HUES48 (cell line): ENCODE results near the gene GBX2.

Experiments
- H3K27ac ChIP-seq: one replicate; pipeline ENCODE4 v1.7.0; 2013; ENCODE audit warnings: low read depth, low read length, inconsistent platforms
- H3K27me3 ChIP-seq: 2 replicates; pipeline ENCODE4 v1.6.1; 2013; ENCODE audit warnings: mild to moderate bottlenecking, low read length; ENCODE audit not compliant: control insufficient read depth, insufficient read depth
- H3K36me3 ChIP-seq: 2 replicates; pipeline ENCODE4 v1.6.1; 2013; ENCODE audit warnings: low read length; ENCODE audit not compliant: control insufficient read depth, insufficient read depth
- H3K4me1 ChIP-seq: 2 replicates; pipeline ENCODE4 v1.6.1; 2013; ENCODE audit warnings: mild to moderate bottlenecking, low read length; ENCODE audit not compliant: control insufficient read depth, insufficient read depth
- H3K4me3 ChIP-seq: 2 replicates; pipeline ENCODE4 v1.5.1; 2013; ENCODE audit warnings: mild to moderate bottlenecking, low read depth, low read length
- H3K9ac ChIP-seq: 2 replicates; pipeline ENCODE4 v1.6.1; 2013; ENCODE audit warnings: mild to moderate bottlenecking, low read depth, low read length, moderate library complexity
- H3K9me3 ChIP-seq: 2 replicates; pipeline ENCODE4 v1.6.1; 2013; ENCODE audit warnings: low read length; ENCODE audit not compliant: control insufficient read depth, insufficient read depth

The GBX2 gene

DNA sequence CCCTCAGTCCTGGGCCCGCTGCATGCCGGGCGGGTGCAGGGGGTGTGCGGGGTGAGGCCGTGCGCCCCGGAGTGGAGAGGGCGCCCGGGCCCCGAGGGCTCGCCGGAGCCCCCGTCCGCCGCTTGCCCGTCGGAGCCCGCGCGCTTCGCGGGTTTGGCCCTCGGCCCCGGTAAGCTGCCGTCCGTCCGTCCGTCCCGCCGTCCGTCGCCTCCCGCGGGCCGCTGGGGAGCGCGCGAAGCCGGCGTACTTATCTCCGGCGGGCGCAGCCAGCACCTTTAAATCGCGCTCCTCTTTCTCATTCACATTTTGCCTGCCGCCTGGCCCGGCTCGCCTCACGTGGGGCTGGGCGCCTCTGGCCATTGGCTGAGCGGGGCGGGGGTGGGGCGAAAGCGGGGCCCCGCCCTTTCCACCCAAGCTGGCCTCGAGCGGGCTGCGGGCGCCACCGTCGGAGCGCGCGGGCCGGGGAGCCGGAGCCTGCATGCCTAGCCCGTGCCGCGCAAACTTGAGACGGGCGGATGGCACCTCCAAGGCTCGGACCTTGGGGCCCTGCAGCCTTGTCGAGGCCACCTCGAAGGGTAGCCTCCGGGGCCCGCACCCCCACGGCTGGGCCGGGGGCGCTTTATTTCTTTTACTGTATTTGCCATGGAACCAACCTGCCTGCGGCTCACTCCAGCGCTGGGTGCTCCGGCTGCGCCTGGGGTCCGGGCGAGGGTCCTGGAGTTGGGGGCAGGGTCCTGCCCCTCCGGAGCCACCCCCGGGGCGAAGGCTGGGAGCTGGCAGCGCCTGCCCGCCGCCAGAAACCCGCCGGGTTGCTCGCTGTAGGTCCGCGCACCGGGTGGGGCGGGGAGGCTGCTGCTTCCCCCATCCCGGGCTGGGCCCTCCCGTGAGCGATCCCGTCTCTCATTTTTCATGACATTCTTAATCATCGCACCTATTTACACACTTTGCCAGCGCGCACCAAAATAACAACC is at the start of gene GBX2:
Gene GBX2, minus strand, starts transcription at position 277 of the 971 bp plus-strand sequence. CDS start 415 bp downstream, outside the sequence.
- Histone ChIP-seq H3K9me3 (no peaks in the 10 kb centered on the region), H3K4me1 (peaks cover 52% of the 10 kb centered on the region), H3K36me3 (no peaks in the 10 kb centered on the region), H3K4me3 (peak within 1 kb of the TSS; percentile 61), H3K9ac (no peak within 1 kb of the TSS), H3K27ac (no peak within 1 kb of the TSS), H3K27me3 (peaks cover 100% of the 10 kb centered on the region)

DNA sequence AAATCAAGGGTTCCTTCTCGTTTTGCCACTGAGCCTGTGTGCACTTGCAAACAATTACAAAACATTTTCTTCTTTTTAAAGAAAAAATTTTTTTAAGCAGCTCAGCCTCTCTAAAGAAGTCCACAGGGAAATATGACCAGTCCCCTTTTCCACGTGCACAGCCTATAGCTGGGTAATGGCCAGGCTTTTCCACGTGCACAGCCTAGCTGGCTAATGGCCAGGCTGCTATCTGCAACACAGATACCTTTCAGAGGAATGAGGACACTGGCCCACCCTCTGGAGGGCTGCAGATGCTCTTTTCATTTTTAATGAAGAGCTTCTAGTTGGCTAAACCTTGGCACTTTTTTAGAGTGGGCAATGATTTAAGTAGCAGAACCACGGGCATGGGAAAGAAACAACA is 49.7 kb upstream of the GBX2 start:
- Histone ChIP-seq H3K9ac (no peak overlapping the region), H3K4me3 (no peak overlapping the region), H3K36me3 (no peaks in the 10 kb centered on the region), H3K9me3 (no peaks in the 10 kb centered on the region), H3K27me3 (no peaks in the 10 kb centered on the region), H3K4me1 (no peaks in the 10 kb centered on the region), H3K27ac (no peak overlapping the region)

DNA sequence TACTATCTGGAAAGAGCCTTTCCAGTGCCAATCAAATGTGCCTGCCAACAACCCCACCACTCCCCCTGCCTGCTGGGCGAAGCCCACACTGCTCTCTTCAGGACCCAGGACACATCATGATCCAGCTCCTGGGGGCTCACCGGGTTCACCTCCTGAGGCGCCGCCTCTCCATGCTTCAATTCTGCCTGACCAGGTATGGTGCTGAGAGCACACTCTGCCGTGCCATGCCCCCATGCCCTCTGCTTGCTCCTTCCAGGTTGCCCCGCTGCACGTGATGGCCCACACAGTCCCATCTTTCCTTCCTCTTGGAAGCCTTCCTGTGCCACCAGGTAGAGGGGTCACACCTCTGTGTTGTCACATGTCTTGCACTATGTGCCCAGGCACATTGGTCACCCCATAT is 48.5 kb upstream of the GBX2 start:
- H3K4me3 ChIP-seq = no peak overlapping the region
- no peaks in the 10 kb centered on the region for H3K36me3 ChIP-seq
- H3K27me3 ChIP-seq = no peaks in the 10 kb centered on the region
- H3K9ac ChIP-seq = no peak overlapping the region
- no peak overlapping the region for H3K27ac ChIP-seq
- no peaks in the 10 kb centered on the region for H3K9me3 ChIP-seq
- H3K4me1 ChIP-seq = no peaks in the 10 kb centered on the region

GRCh38 chr2:236215761-236216333 is 47.7 kb upstream of the GBX2 start:
- Histone ChIP-seq H3K27me3 (no peaks in the 10 kb centered on the region), H3K4me1 (no peaks in the 10 kb centered on the region), H3K4me3 (no peak overlapping the region), H3K9me3 (no peaks in the 10 kb centered on the region), H3K27ac (no peak overlapping the region), H3K36me3 (no peaks in the 10 kb centered on the region), H3K9ac (no peak overlapping the region)

GRCh38 chr2:236215196-236215595 is 47.0 kb upstream of the GBX2 start:
- no peaks in the 10 kb centered on the region for H3K27me3 ChIP-seq
- no peak overlapping the region for H3K27ac ChIP-seq
- H3K4me3 ChIP-seq = no peak overlapping the region
- H3K9me3 ChIP-seq = no peaks in the 10 kb centered on the region
- H3K4me1 ChIP-seq = no peaks in the 10 kb centered on the region
- H3K9ac ChIP-seq = no peak overlapping the region
- H3K36me3 ChIP-seq = no peaks in the 10 kb centered on the region

DNA sequence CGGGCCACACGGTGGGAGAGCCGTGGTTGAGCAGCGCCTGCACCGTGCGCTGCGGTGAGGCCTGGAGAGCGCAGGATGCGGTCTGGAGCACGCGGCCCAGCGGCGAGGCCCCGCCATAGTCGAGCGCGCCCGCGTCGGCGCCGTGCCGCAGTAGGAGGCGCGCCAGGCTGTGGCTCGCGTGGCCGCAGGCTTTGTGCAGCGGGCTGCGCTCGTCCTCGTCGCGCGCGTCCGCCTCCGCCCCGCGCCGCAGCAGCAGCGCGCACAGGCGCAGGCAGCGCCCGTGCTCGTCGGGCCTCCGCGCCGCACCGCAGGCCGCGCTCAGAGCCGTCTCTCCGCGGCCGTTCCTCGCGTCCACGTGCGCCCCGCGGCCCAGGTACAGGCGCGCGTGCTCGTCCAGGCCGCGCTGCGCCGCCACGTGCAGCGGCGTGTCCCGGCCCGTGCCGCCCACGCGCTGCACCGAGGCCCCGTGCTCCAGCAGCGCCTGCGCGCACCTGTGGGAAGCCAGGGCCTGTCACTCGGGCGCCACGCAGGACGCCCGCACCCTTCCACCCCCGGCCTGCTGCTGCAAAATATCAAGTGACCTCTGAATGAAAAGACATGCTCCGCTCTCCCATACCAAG is 46.3 kb upstream of the GBX2 start:
- Histone ChIP-seq H3K27ac (no peak overlapping the region), H3K4me3 (no peak overlapping the region), H3K4me1 (no peaks in the 10 kb centered on the region), H3K27me3 (no peaks in the 10 kb centered on the region), H3K36me3 (no peaks in the 10 kb centered on the region), H3K9me3 (no peaks in the 10 kb centered on the region), H3K9ac (no peak overlapping the region)

DNA sequence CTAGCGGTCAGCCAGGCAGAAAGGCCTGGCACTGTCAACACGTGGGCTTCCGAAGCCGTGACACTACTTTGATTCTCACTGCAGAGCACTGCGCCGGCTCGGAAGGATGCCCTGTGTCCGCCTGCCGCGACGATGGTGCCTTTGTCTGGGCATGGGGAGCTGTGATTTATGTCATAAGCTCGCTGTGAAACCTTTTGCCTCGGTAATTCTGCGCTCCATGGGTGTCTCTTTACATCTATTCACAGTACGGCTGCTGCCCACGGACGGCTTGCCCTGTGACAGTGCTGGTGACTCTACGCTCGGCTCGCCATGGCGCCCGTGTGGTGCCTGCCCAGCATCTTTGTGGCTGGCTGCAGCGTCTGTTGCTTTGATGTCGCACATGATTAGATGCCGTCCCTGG is 43.1 kb upstream of the GBX2 start:
- no peaks in the 10 kb centered on the region for H3K4me1 ChIP-seq
- no peaks in the 10 kb centered on the region for H3K27me3 ChIP-seq
- H3K27ac ChIP-seq = no peak overlapping the region
- no peaks in the 10 kb centered on the region for H3K36me3 ChIP-seq
- no peak overlapping the region for H3K9ac ChIP-seq
- no peak overlapping the region for H3K4me3 ChIP-seq
- H3K9me3 ChIP-seq = no peaks in the 10 kb centered on the region

GRCh38 chr2:236210536-236210935 is 42.4 kb upstream of the GBX2 start:
- Histone ChIP-seq H3K4me3 (no peak overlapping the region), H3K27me3 (no peaks in the 10 kb centered on the region), H3K4me1 (no peaks in the 10 kb centered on the region), H3K27ac (no peak overlapping the region), H3K9ac (no peak overlapping the region), H3K36me3 (no peaks in the 10 kb centered on the region), H3K9me3 (no peaks in the 10 kb centered on the region)

- Histone ChIP-seq H3K27ac (no peak overlapping the region), H3K4me1 (no peaks in the 10 kb centered on the region), H3K9ac (no peak overlapping the region), H3K36me3 (no peaks in the 10 kb centered on the region), H3K9me3 (no peaks in the 10 kb centered on the region), H3K27me3 (no peaks in the 10 kb centered on the region), H3K4me3 (no peak overlapping the region)
Observed at GRCh38 chr2:236209996-236210395, 41.8 kb upstream of the GBX2 start.

GRCh38 chr2:236209535-236209934 is 41.3 kb upstream of the GBX2 start:
- no peaks in the 10 kb centered on the region for H3K36me3 ChIP-seq
- H3K9me3 ChIP-seq = no peaks in the 10 kb centered on the region
- H3K27me3 ChIP-seq = no peaks in the 10 kb centered on the region
- H3K4me3 ChIP-seq = no peak overlapping the region
- H3K4me1 ChIP-seq = no peaks in the 10 kb centered on the region
- no peak overlapping the region for H3K9ac ChIP-seq
- peak overlapping the region; percentile 18 for H3K27ac ChIP-seq
